Activated CD4-positive, alpha-beta T cell treated with anti-CD3 and anti-CD28 coated beads for 4 hours (primary cell): Measurements from ENCODE around the gene NDUFA13.

Experiments used
- DNase-seq, 2 donors: peaks; one replicate each; pipeline ENCODE4 v3.0.0-alpha.2; 2020

The NDUFA13 gene

DNA sequence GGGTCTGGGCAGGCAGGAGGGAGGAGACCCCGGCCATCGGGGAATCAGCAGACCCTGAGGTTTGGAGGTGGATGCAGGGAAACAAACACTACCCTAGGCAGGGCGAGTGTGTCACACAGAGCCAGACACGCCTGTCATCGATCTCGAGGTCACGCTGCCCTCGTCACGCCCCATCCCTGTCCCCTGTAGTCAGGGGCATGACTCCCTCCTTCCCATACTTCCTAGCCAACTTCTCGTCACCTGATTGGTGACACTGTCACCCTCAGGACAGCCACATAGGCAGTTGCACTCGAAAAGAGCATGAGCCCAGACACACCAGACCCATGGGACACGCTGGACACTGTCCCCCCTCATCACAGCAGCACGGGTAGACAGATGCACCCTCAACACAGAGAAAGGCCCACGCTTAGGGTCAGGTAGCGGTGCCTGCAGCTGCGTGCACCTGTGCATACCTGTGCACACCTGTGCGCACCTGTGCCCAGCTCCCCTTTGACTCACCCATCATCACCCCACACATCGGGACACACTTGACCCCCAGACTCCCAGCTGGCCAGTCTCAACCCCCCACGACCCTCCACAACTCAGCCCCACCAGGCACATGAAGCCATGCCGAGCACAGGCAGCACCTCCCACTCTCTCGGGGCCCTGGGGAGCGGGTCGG lies 33.9 kb downstream of the NDUFA13 start:
- DNase-seq = no peak

DNA sequence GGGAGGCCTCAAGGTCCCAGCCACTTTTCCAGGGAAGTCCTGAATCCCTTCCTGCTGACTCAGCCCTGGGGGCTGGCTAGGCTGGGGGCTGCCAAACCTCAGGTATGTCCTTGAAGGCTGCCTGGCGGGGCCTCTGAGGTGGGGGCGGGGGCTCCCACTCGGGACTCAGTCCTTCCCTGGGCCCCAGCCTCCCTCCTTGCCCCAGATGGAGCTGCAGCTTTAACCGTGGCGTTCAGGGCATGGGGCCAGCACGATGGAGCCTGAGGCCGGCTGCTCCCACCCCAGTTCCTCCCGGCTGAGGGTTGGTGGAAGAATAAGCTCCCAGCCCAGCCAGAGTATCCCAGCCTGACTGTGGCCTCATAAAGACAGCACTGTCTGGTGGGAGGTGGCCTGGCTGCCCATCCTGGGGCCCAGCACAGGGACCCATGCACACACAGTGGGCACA lies 34.5 kb downstream of the NDUFA13 start:
- no peak for DNase-seq

DNA sequence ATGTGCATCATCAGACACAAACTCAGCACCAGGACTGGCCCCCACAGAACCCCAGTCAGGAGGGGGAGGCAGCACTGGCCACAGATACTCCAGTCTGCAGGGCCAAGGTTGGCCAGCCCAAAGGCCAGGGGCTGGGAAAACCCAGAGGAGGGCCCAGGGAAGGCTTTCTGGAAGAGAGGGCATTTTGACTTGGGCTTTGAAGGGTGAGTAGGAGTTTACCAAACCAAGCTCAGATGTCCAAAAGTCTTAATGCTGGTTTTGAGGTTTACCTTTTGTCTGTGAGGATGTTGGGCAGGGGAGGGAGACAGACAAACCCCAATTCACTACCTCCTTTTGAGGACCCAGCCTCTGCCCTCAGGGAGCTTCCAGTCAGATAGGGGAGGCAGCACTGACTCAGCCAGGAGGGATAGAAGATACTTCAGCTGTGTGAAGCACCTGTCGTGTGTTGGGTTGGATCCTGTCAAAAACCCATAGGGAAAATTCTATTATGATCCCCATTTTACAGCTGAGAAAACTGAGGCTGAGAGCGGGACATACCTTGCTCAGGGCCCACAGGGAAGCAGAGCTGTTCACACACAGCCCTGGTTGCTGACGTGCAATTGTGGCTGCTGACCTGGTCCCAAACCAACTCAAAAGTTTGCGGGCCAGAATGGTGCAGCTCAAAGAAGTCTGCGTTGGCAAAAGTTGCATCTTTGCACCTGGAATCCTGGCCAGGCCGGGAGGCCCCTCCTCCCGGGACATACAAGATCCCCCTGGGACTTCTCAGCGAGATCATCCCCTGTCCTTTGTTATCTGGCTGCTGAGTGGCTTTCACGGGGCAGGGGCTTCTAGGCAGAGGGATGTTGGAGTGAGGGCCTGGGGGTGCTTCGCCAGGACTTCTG lies 35.2 kb downstream of the NDUFA13 start:
- DNase-seq = no peak

DNA sequence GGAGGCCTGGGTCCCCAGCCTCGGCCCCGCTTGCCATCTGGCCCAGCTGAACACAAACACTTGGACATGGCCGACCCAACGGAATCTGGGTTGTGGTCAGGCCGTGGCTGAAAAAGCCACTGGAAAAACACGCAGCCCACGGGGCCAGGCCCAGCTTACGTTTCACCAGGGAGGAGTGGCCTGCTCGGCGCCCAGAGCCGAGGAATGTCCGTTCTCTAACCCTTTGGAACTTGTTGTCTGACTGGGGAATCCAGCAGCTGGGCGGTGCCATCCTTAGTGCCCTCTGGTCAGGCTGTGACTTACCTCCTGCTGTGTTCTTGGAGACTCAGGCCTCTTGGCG lies 35.8 kb downstream of the NDUFA13 start:
- DNase-seq = no peak

DNA sequence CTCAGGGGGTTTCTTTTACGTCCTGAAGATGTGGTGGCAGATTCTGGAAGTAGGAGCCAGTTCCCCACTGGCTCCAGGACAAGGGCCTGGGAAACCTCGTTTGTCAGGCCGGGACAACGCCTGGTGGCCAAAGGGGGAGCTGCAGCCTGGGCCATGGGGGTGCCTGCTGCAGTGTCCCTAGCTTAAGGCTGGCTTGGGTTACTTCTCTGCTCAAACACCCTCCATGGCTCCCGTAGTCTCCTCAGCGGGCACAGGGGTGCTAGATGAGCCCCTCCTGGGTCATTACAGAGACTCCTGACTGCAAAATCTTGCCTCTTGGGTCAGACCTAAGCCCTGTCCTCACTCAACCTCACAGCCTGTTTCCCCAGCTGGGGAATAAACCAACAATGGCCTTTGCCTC lies 36.8 kb downstream of the NDUFA13 start:
- no peak for DNase-seq

DNA sequence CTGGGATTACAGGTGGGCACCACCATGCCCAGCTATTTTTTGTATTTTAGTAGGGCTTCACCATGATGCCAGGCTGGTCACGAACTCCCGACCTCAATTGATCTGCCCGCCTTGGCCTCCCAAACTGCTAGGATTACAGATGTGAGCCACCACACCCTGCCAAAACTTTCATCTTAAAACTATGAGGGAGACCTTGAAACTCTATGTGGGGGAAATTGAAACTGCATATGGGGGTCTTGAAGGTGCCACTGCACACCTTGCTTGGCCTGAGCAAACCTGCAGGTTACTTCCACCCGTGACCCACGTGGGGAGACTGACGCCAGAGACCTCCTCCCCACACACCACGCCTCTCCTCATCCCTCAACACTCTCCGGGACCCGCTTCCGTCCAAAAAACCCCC lies 37.6 kb downstream of the NDUFA13 start:
- DNase-seq = no peak

DNA sequence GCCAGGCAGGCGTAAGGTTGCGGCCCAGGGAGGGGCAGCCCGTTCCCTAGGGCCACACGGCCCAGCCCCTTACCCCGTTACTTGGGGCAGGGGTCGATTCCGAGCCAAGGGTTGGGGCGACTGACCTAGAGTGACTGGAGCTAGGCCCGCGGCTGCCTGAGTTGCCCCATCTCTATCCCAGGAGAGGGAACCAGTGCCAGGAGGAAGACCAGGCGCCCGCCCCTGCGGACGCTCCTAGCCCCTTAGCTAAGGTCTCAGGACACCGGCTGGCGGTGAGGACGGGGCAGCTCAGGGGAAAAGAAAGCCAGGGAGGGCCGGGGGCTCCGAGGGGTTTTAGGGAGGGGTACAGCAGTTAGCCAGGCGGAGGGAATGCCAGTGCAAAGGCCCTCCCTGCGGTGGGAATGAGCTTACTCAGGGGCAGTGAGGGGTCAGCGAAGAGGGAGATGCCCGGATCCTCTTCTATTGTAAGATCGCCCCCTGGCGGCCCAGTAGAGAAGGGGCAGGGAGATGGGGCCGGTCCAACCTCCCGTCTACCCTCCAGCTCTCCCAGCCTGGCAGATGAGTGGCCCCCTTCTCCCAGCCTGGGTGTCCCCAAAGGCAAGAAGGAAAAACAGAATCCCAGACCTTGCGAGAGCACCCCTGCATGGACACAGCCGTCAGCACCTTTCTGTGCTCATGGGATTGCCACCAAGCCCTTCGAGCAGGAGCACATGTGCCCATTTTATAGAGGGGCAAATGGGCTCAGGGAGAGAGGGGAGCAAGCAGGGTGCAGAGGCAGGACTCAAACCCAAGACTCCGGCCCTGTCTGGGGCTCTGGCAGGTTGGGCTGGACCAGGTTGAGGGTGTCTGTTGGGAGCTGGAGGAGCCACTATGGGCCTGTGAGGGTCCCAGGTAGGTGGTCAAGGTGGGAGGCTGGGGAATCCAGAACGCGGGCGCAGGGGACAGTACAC lies 38.3 kb downstream of the NDUFA13 start:
- peak; percentile 59 to 60 for DNase-seq

DNA sequence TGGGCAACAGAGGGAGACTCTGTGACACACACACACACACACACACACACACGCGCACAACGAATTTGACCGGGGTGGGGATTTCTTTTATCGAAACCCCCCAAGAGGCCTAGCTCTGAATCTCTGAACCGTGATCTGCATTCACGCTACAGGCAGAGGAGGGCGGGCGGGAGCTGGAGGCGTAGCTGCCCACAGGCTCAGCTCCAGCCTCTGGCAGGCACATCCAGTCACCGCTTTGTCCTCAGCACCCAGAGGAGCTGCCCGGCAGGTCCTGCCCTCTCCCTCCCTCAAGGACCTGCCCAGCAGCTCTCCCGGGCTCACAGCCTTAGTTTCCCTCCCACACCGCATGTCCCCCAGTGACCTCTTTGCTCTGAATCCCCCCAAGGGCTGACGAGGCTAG lies 42.0 kb downstream of the NDUFA13 start:
- no peak for DNase-seq

DNA sequence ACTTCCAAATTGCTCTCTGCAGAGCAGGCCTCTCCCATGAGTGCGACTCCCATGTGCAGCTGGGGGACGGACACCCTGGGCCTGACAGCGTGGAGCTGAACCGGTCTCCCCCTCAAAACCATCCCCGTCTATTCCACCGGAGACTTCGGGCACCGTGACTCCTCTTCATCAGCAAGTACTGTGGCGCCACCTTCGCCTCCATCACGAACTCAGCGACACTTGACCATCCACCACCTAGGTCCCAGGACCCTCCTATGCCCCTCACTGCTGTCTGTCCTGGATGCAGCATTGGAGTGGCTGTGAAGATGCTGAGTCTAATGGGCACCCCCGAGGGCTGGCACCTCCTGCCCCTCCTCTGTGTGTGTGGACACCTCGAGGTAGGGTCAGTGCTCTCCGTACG lies 42.6 kb downstream of the NDUFA13 start:
- DNase-seq = no peak

DNA sequence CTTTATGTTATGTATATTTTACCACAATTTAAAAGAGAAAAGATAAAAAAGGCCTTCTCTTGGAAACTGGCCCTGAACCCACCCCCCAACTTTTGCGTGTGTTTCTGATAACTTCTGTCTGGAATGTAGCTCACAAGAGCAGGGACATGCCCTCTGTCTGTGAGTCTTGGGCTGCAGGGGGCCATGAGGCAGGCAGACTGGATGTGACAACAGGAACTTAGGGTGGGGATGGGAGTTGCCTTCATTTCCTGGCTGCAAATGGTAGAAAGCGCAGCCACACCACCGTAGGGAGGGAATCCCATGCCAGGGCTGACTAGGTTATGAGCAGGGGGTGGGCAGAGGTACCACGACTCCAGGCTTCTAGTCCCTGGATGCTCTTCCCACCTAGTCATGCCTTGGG lies 43.9 kb downstream of the NDUFA13 start:
- DNase-seq = no peak

DNA sequence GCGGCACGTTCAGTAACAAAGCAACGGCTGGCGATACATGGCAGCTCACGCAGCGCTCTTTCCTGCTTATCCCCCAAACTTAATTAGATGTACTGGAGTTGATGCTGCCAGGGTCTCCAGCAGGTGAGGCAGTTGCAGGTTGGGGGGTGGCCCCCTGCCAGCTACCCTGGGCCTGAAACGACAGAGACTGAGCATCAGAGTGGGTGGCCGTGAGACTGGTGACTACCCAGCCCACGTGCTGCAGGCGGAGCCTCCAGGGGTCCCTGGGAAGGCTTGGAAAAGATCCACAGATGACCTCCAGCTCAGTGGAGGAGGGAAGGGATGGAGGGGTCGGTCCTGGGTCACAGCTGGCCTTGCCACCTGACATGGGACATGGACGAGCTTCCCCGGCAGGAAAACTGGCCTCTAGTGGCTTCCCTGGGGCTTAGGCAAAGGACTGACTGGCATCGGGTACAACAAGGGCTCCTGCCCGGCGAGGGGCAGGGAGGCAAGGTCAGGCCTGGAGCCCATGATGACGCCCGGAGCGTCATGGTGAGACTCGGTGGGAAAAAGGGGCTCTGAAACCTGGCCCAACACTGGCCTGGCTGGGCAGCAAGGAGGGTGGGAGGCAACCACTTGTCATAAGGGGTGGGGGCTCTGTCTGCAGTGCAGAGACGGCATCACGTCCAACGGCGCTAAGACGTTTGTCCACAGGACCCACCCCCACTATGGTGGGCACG lies 46.1 kb downstream of the NDUFA13 start:
- no peak for DNase-seq

DNA sequence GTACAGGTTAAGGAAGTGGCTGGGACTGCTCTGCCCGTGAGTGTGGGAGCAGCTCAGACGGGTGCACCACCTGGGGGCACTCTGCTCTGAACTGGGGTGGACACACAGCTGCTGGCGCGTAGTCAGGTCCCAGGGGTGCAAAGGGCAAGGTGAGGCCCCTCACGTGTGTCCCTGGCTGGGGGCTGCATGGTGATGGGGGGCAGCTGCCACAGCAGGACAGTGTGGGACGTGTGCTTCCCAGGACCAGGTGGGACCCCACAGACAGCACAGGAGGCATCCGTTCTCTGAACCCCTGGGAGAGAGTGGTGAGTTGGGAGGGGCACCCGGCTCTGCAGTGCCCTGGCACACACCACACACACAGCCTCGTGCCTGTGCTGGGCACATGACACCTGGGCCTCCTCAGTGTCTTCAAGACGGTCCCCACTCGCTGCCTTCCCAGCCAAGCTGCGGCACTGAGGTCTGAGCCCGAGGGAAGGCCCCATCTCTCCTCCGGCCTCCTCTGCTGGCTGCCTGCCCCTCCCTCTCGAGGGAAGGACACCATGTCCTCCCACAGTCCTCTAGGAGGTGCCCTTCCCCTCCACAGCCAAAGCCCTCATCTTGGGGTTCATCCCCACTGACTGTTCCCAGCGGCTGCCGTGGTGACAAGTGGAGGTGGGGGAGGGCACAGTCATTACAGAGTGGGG lies 46.8 kb downstream of the NDUFA13 start:
- DNase-seq = peak; percentile 45 to 54

DNA sequence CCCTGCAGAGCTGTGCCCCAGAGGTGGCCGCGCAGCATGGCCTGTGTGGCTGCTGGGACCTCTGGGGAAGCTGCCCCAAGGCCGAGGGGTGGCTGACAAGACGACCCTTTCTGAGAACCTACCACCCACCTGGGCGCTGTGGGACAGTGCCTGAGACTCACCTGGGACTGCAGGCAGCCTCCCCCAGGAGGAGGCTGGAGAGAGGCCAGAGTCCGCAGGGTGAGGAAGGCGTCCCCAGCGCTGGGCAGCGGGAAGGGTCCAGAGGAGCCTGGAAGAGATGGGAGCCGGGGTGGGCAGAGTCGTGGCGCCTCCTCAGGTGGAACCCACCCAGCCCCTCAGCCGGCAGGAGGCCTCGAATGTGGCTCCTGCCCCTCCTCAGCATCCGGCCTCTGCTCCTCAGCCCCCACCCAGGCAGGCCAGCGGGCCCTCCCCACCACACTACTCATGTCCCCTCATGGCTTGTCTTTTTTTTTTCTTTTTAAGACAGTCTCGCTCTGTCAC lies 47.4 kb downstream of the NDUFA13 start:
- DNase-seq = no peak

DNA sequence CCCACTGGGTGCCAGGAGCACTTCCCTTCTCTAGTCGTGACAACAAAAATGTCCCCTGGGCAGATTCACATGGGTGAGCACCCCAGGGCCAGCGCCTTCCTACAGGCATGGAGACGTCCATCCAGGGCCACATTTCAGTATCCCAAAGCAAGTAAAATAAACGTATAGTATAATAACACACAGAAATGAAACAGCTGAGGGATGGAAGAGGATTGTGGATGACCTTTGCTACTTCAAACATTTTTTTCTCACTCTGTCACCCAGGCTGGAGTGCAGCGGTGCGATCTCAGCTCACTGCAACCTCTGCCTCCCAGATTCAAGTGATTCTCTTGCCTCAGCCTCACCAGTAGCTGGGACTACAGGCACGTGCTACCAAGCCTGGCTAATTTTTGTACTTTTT lies 50.3 kb downstream of the NDUFA13 start:
- DNase-seq = no peak

DNA sequence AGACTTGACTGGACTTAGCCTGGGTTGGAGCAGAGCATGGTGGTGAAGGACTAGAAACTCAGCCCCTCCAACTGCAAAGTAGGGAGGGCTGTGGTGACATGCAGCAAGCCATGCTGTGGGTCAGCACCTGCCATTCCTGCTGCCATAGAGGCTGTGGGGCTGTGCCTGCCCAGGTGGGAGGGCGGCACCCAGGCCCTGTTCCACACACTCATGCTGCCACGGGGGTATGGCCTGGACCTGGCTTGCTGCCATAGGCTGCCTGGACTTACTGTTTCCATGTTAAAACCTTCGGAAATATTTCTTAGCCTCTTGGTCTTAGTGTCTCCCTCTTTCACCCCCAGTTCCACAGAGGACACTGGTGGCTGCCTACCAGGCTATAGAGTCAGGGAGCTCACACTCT lies 51.4 kb downstream of the NDUFA13 start:
- DNase-seq = no peak

DNA sequence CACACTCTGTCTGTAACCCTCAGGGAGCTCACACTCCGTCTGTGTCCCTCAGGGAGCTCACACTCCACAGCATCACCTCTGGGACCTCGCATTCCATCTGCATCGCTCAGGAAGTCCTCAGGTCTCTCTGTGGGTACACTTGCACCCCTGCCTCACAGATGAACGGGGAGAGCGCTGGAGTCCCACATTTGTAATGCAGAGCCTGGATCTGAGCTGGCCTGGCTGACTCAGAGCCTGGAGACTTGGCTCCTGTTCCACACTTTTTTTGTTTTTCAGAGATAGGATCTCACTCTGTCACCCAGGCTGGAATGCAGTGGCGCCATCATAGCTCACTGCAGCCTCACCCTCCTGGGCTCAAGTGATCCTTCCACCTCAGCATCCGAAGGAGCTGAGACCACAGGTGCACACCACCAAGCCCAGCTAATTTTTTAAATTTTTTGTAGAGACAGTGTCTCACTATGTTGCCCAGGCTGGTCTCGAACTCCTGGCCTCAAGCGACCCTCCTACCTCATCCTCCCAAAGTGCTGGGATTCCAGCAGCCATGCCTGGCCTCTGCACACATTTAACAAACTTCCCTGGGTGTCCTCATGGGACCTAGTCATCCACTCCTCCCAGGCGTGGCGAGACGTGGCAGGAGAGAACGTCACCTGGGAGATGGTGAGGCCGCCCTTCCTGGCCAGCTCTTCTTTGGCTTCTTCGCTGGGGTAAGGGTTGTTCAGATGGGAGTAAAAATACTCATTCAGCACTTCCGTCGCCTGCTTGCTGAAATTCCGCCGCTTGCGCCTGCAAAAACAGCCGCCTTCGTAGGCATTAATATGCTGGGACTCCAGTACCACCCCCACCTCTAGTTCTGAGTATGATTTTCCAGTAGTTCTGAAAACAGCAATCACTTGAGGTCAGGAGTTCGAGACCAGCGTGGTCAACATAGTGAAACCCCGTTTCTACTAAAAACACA lies 53.1 kb downstream of the NDUFA13 start:
- DNase-seq = no peak

DNA sequence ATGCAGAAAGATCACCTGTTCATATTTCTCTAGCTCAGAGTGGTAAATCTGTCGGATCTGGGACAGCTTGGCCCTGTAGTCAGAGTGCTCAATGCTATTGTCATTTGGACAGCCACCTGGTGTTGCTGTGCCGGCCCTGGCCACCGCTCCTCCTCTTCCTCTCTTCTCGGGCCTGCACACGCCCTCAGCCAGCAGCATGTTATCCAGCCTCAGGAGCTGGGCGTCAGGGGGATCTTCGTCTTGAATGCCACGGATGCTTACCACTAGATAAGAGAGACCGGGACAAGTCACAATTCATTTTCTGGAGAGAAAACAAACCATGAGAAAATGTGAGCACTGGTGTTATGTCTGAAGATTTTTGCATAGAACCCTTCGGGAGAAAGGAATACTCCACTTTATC lies 54.5 kb downstream of the NDUFA13 start:
- no peak for DNase-seq

DNA sequence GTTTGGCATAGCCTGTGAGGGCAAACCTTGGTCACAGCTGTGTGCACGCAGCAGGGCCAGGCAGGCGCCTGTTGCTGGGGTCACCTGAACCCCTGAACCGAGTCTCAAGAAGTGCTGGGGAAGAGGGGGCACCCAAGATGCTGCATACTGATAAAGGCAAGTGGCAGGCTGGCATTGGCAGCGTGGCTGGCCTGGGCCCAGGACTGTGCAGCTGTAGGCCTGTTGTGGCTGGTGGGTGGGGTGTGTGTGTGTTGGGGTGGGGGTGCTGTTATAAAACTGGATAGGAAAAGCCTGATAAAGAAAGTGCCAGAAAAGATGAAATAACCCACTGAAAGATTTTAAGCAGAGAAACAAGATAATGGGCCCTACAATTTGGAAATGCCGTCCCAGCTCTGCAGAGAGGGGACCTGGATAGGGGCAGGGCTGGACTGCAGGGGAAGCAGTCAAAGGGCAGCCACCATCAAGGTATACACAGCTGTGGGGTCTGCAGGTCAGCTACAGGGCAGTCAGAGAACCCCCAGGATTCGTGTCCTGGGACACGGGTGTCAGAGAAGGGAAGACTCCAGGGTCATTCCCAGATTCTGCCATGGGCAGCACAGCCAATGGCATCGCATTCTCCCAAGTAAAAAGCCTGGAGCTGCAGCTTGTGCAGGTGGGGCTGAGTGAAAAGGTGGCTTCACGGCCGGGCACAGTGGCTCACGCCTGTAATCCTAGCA lies 55.2 kb downstream of the NDUFA13 start:
- no peak for DNase-seq

DNA sequence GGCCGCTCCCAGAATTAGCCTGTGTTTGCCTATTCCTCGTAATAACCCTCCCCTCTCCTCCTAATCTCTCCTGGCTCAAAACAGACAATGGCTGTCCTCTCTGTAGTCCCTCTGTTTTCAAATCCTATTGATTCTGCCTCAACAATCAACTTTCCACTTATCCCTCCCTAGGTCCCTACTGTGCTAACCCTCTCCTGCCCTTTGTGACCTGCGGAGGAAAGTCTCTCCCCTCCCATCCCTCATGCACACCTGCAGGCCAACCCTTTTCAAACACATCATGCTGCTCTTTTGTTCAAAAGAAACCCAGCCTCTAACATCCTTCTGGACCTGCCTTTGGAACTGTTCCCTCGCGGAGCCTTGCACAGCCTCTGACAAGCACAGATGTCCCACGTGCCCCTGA lies 59.4 kb downstream of the NDUFA13 start:
- no peak for DNase-seq
